Esophagus muscularis mucosa (tissue), 4 donors: ENCODE results near the gene C7orf33. TPM values are rescaled to one million over a fixed set of nuclear protein-coding genes. Genes with fewer than 3 reads are reported as not detected.

Experiments used
- DNase-seq: peaks from one replicate; pipeline ENCODE4 v3.0.0-alpha.2; 2017; ENCODE audit errors: extremely low spot score
- H3K27ac ChIP-seq, 4 donors: fragments of 200-600 bp; sonication (generic); replicated peaks in 1 of 4; 1 replicate in 3 of 4; 2 replicates in 1 of 4; pipeline ENCODE4 v1.5.1; 2016 to 2019; ENCODE audit warnings: mild to moderate bottlenecking in 1 of 4
- H3K27me3 ChIP-seq, 4 donors: fragments of 200-600 bp; sonication (generic); one replicate each; pipeline versions ENCODE4 v1.5.1 to v1.6.0; 2016 to 2019
- H3K36me3 ChIP-seq, 4 donors: fragments of 200-600 bp; sonication (generic); one replicate each; pipeline ENCODE4 v1.5.1; 2016 to 2019
- H3K4me1 ChIP-seq, 4 donors: fragments of 200-600 bp; sonication (generic); one replicate each; pipeline ENCODE4 v1.5.1; 2016 to 2019
- H3K4me3 ChIP-seq, 4 donors: fragments of 200-600 bp; sonication (generic); 1 replicate in 2 of 4; 2 replicates in 2 of 4; pipeline ENCODE4 v1.5.1; 2016 to 2019; ENCODE audit warnings: mild to moderate bottlenecking in 4 of 4, moderate library complexity in 1 of 4
- H3K9me3 ChIP-seq, 4 donors: fragments of 200-600 bp; sonication (generic); 1 replicate in 3 of 4; 2 replicates in 1 of 4; pipeline ENCODE4 v1.5.1; 2016 to 2019
- CTCF ChIP-seq, 3 experiments: fragments of 200-600 bp in 2 of 3; fragments of 450-650 bp in 1 of 3; sonication (generic) in 2 of 3; IDR thresholded peaks; one replicate each; pipeline ENCODE4 v1.5.1; 2017 to 2019; ENCODE audit warnings: antibody characterized with exemption in 3 of 3, mild to moderate bottlenecking in 2 of 3, moderate library complexity in 1 of 3
- EP300 ChIP-seq: sonication (generic); formaldehyde crosslinking; IDR thresholded peaks from one replicate; pipeline ENCODE4 v1.6.1; 2017; ENCODE audit warnings: antibody characterized with exemption
- POLR2A ChIP-seq: fragments of 450-650 bp; IDR thresholded peaks from one replicate; pipeline ENCODE4 v1.6.1; 2017; ENCODE audit warnings: antibody characterized with exemption, moderate library complexity, mild to moderate bottlenecking, low read depth
- POLR2AphosphoS5 ChIP-seq, 2 donors: sonication (generic); formaldehyde crosslinking; IDR thresholded peaks; one replicate each; pipeline ENCODE4 v1.6.1; 2017; ENCODE audit warnings: antibody characterized with exemption in 2 of 2
- WGBS: methylation state at CpG from one replicate; pipeline ENCODE4 v1.1.5; 2018; 5-methylcytosine and 5-hydroxymethylcytosine counted together
- intact Hi-C: fragments of 100-400 bp; cut with DNase I; formaldehyde crosslinking; loops from one replicate; pipeline ENCODE4 v1.15.1; 2023
- total RNA-seq, 4 donors: library from RNA; depleted of rRNA; stranded (reverse); fragments of >200 nt; gene quantifications; one replicate each; pipeline versions ENCODE4 v1.1.0 to v1.2.1, GENCODE V29; 2016

The C7orf33 gene
- total RNA-seq, 4 donors from 2014 or later: not detected

GRCh38 chr7:148546857-148547256, 43.7 kb upstream of the C7orf33 start:
- intact Hi-C loops: no loop called here
- no peaks in the 10 kb centered on the region for H3K27me3 ChIP-seq
- H3K9me3 ChIP-seq: peaks cover 0 to 11% (median 4%) of the 10 kb centered on the region in 4 donors
- H3K4me3 ChIP-seq: no peak overlapping the region
- no peak for DNase-seq
- WGBS: 96% methylated on average over 8 of the region's 8 CpGs
- H3K27ac ChIP-seq: no peak overlapping the region
- no peaks in the 10 kb centered on the region for H3K36me3 ChIP-seq
- TF ChIP-seq POLR2A (no peak), EP300 (no peak), POLR2AphosphoS5 (IDR thresholded peaks at IDR 0.05) (no peak), CTCF (IDR thresholded peaks at IDR 0.05) (no peak)
- no peaks in the 10 kb centered on the region for H3K4me1 ChIP-seq

GRCh38 chr7:148547951-148548350, 42.6 kb upstream of the C7orf33 start:
- no peak for TF ChIP-seq EP300
- TF ChIP-seq CTCF (IDR thresholded peaks at IDR 0.05): no peak
- TF ChIP-seq POLR2A: no peak
- no peak for TF ChIP-seq POLR2AphosphoS5 (IDR thresholded peaks at IDR 0.05)
- intact Hi-C loops: no loop called here
- H3K4me3 ChIP-seq: no peak overlapping the region
- H3K36me3 ChIP-seq: no peaks in the 10 kb centered on the region
- no peaks in the 10 kb centered on the region for H3K4me1 ChIP-seq
- H3K27ac ChIP-seq: no peak overlapping the region
- H3K9me3 ChIP-seq: peaks cover 0 to 11% (median 4%) of the 10 kb centered on the region in 4 donors
- WGBS: 83% methylated on average over 5 of the region's 5 CpGs
- no peak for DNase-seq
- H3K27me3 ChIP-seq: no peaks in the 10 kb centered on the region

- intact Hi-C loops: no loop called here
- Histone ChIP-seq H3K36me3 (no peaks in the 10 kb centered on the region), H3K9me3 (peaks cover 0 to 11% (median 4%) of the 10 kb centered on the region in 4 donors), H3K27ac (no peak overlapping the region), H3K27me3 (peaks cover 0 to 5% (median 0%) of the 10 kb centered on the region in 4 donors), H3K4me1 (no peaks in the 10 kb centered on the region), H3K4me3 (no peak overlapping the region)
- no peak for DNase-seq
- WGBS: 100% methylated on average over 3 of the region's 3 CpGs
- TF ChIP-seq POLR2A (no peak), POLR2AphosphoS5 (IDR thresholded peaks at IDR 0.05) (no peak), EP300 (no peak), CTCF (IDR thresholded peaks at IDR 0.05) (no peak)
Observed at GRCh38 chr7:148553979-148554378, 36.6 kb upstream of the C7orf33 start.

GRCh38 chr7:148556892-148557291, 33.7 kb upstream of the C7orf33 start:
- no peaks in the 10 kb centered on the region for H3K9me3 ChIP-seq
- TF ChIP-seq POLR2AphosphoS5 (IDR thresholded peaks at IDR 0.05) (no peak), POLR2A (no peak), EP300 (no peak), CTCF (IDR thresholded peaks at IDR 0.05) (no peak)
- H3K4me3 ChIP-seq: no peak overlapping the region
- H3K27me3 ChIP-seq: peaks cover 0 to 5% (median 0%) of the 10 kb centered on the region in 4 donors
- no peaks in the 10 kb centered on the region for H3K36me3 ChIP-seq
- H3K4me1 ChIP-seq: no peaks in the 10 kb centered on the region
- 89% methylated on average over 2 of the region's 3 CpGs for WGBS
- intact Hi-C loops: no loop called here
- DNase-seq: no peak
- no peak overlapping the region for H3K27ac ChIP-seq

- intact Hi-C loops: no loop called here
- 100% methylated on average over 1 of the region's 1 CpG for WGBS
- no peak for TF ChIP-seq POLR2A
- TF ChIP-seq EP300: no peak
- TF ChIP-seq CTCF (IDR thresholded peaks at IDR 0.05): no peak
- TF ChIP-seq POLR2AphosphoS5 (IDR thresholded peaks at IDR 0.05): no peak
- no peaks in the 10 kb centered on the region for H3K36me3 ChIP-seq
- peaks cover 0 to 5% (median 0%) of the 10 kb centered on the region in 4 donors for H3K27me3 ChIP-seq
- peaks cover 0 to 4% (median 3%) of the 10 kb centered on the region in 4 donors for H3K4me1 ChIP-seq
- no peak overlapping the region for H3K27ac ChIP-seq
- H3K4me3 ChIP-seq: no peak overlapping the region
- H3K9me3 ChIP-seq: no peaks in the 10 kb centered on the region
- no peak for DNase-seq
Observed at GRCh38 chr7:148558914-148559313, 31.7 kb upstream of the C7orf33 start.
